GM21515 (cell line): ENCODE measurements around the gene ELFN2.
"Not testable (repeated sequence)": the region's sequence is repeated elsewhere in the genome, so short reads cannot be mapped to it uniquely, and the experiment has no call there.

ENCODE experiments used
- ATAC-seq: cut with Tn5 transposase; IDR thresholded peaks from one replicate; pipeline ENCODE4 v1.9.1; 2021; ENCODE audit not compliant: unreplicated experiment

The ELFN2 gene

GRCh38 chr22:37427135-37427710 lies at the start of gene ELFN2:
ELFN2 (minus strand) TSS chr22:37427479; CDS start chr22:37375534, 51,945 bp downstream.
- no peak for ATAC-seq

GRCh38 chr22:37476389-37477329 lies 49.4 kb upstream of the ELFN2 start:
- no peak for ATAC-seq

- no peak for ATAC-seq
Measured at GRCh38 chr22:37474447-37475090, 47.3 kb upstream of the ELFN2 start.

DNA sequence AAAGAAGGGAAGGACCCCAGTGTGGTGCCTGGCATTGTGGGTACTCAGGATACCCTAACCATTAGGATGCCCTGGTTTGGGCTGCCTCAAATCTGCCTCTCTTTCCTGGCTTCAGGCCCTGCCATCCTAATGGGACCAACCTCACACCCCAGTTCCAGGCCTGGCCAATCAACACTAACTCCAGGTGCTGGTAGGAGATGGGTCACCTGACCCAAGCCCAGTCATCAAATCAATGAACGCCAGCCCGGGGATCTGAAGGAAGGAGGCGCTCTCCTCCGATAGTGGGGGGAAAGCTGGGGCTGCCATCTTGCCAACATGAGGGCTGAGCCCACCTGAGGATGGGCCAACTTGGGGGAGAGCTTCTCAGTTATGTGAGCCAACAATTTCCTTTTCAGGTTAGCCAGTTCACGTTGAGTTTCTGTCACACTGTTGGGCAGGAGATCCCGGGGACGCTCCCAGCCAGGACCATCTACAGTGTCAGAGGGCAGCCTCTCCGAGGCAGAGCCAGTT lies 46.2 kb upstream of the ELFN2 start:
- no peak for ATAC-seq

GRCh38 chr22:37472418-37473006 lies 45.2 kb upstream of the ELFN2 start:
- ATAC-seq = no peak

- no peak for ATAC-seq
Measured at GRCh38 chr22:37471727-37472417, 44.6 kb upstream of the ELFN2 start.

- no peak for ATAC-seq
Measured at GRCh38 chr22:37470087-37470445, 42.8 kb upstream of the ELFN2 start.

GRCh38 chr22:37469416-37470086 lies 42.3 kb upstream of the ELFN2 start:
- ATAC-seq = no peak

DNA sequence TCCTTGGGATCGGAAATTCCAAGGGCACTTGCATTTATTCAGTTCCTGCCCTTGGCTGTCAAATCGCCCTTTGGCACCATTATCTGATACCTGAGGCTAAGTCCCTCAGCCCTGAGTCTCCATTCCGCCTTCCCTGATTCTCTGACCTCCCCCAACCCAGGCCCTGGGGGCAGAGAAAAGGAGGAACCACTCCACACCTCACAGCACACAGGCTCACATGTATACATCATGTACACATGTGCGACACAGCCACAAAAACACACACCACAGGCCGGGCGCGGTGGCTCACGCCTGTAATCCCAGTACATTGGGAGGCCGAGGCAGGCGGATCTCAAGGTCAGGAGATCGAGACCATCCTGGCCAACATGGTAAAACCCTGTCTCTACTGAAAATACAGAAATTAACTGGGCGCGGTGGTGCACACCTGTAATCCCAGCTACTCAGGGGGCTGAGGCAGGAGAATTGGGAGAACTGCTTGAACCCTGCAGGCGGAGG lies 41.0 kb upstream of the ELFN2 start:
- ATAC-seq = not testable (repeated sequence)

- ATAC-seq = no peak
Measured at GRCh38 chr22:37467391-37467955, 40.2 kb upstream of the ELFN2 start.

DNA sequence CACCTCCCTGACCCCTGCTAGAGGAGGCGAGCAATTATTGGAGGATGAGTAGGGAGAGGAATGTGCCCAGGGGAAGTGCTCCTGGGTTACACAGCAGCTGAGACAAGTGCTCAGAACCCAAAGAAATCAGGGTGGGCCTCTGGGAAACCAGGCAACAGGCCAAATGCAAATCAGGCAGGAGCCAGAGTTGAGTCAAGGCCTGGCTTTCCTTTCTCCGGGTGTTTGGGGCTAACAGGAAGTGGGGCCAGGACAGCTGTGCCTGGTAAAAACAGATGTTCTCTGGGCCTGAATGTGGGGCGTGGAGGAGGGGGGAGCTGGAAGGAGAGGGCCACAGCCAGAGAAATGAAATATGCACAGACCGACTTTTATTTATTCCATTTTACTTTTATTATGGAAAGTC lies 36.9 kb upstream of the ELFN2 start:
- no peak for ATAC-seq

GRCh38 chr22:37462983-37463382 lies 35.7 kb upstream of the ELFN2 start:
- no peak for ATAC-seq

GRCh38 chr22:37462436-37462835 lies 35.2 kb upstream of the ELFN2 start:
- ATAC-seq = no peak

GRCh38 chr22:37461961-37462360 lies 34.7 kb upstream of the ELFN2 start:
- no peak for ATAC-seq

- no peak for ATAC-seq
Measured at GRCh38 chr22:37460684-37461083, 33.4 kb upstream of the ELFN2 start.

- ATAC-seq = no peak
Measured at GRCh38 chr22:37459206-37459605, 31.9 kb upstream of the ELFN2 start.

DNA sequence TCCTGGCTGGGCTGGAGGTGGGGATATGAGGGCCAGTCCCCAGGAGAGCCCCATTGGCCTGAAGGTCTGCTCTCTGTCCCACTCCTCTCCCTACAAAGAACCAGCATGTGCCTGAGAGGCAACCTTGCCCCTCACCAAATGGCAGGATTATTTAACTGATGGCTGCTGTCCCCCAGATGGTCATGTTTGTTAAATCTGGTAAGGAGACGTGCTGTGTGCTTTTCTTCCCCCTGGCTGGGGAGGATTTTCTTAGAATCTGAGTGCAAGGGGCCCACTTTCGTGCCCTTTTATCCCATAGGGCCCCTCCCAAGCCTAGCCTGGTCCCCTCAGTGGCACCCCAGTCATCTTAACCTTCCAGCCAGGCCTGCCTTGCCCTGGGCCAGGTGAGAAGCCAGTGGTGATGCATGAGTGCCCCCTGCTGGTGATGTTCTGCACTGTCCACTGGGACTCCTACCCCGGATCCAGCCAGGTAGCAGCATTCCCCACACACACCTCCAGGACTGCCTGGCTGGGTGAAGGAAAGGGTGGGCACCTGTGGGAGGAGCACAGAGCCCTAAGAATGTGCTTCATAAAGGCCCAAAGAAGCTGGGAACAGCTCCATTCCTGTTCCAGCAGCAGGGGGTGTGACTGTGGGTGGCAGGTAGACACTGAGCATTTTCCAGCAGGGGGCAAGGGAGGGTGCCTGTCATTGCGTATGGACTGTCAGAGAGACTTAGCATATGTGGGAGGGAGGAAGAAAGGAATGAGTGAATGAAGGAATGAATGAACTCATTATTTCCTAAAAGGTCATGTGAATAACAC lies 30.0 kb upstream of the ELFN2 start:
- ATAC-seq = no peak

DNA sequence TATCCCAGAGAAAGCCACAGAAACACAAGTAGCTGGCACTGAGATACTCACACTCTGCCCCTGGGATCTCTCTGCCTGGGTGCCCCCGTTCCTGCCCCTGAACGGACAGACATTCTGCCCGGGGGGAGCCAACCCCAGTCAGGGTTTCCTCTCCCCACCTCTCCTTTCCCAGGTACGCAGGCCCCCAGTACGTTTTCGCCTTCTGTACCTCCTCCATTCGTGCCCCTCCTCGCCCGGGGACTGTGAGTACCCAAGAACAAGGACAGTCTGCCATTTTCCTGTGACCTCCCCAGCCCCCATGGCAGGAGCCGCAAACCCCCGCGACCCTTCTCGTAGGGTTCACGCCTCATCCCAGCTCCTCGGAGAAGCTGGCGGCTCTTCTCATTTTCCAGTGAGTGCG lies 29.1 kb upstream of the ELFN2 start:
- no peak for ATAC-seq

DNA sequence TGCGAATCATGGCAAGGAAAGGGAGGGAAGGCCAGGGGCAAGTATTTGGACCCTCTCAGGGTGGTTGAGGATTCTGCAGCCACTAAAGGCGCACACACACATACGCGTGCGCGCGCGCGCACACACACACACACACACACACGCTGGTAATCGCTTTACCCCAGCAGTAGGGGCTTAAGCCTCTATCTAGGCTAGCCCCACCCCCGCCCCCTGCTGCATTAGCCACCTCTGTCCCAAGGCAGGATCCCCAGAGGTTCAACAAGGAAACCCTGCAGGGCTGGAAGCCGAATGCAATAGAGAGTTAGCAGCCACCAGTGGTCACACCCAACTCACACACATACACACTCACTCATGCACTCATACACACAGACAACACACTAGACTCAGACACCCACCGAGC lies 28.6 kb upstream of the ELFN2 start:
- no peak for ATAC-seq
